GM18861 (cell line): ENCODE measurements around the gene NAA60.
"Not testable (repeated sequence)": the region's sequence is repeated elsewhere in the genome, so short reads cannot be mapped to it uniquely, and the experiment has no call there.

ENCODE experiments used
- ATAC-seq: cut with Tn5 transposase; IDR thresholded peaks from one replicate; pipeline ENCODE4 v1.9.1; 2021; ENCODE audit not compliant: unreplicated experiment

NAA60 gene

DNA sequence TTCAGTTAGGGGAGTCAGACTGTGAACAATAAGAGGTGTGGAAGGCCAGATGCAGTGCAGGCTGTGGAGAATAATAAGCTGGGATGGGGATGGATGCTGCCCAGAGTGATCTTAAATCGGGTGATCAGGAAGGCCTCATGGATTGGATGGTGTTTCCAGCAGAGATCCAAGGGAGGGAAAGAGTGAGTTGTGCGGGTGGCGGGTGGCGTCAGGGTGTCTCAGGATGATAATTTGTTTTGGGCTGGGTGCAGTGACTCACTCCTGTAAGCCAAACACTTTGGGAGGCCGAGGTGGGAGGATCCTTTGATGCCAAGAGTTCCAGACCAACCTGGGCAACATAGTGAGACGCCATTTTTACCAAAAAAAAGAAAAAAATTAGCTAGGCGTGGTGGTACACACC lies 65.3 kb downstream of the NAA60 start:
- ATAC-seq, result no peak

DNA sequence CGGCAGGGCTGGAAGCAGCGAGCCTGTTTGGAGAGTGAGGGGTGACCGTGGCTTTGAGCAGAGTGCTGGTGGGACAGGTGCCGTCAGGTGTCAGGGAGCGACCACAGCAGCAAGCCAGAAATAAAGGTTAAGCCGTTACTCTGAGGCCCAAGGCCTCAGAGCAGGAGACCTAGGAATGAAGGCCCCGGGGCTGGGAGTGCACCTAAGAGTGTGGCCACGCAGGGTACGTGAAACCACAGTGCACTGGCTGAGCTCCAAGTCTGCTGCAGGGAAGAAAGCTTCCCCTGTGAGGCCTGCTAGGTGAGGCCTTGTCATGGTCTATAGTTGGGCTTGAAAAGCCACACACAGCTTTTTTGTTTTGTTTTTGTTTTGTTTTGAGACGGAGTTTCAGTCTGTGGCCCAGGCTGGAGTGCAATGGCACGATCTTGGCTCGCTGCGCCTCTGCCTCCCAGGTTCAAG lies 66.0 kb downstream of the NAA60 start:
- no peak for ATAC-seq

DNA sequence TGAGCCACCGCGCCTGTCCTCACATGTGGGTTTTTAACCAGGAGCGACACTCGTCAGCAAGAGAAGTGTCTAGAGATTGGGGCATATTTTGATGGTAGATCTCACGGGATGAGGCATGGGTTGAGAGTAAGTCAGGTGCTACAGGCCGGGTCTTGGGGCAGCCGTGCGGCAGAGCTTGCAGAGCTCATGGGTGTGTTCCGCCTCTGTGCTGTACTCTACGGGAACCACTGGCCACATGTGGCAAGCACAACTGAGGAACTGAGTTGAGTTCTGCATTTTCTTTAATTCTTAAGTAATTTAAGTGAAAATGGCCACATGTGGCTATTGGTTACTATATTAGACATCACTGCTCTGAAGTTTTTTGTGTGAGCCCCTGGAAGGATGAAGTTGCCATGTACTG lies 66.9 kb downstream of the NAA60 start:
- no peak for ATAC-seq

GRCh38 chr16:3511286-3512180 lies 68.1 kb downstream of the NAA60 start:
- ATAC-seq, result no peak

- no peak for ATAC-seq
Measured at GRCh38 chr16:3513892-3514583, 70.6 kb downstream of the NAA60 start.

DNA sequence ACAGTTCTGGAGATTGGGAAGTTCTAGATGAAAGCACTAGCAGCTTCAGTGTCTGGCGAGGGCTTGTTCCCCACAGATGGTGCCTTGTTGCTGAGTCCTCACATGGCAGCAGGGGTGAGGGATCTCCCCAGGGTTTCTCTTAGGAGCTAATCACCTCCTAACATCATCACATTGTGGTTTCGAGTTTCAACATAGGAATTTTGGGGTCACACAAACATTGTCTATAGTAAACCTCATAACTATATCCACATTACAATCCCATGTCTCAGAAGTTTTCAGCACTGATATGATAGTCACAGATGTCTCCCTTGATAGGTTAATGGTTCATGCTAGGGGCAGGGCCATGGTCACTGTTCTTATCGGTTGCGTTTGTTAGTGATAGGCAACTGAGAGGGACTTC lies 71.1 kb downstream of the NAA60 start:
- no peak for ATAC-seq

DNA sequence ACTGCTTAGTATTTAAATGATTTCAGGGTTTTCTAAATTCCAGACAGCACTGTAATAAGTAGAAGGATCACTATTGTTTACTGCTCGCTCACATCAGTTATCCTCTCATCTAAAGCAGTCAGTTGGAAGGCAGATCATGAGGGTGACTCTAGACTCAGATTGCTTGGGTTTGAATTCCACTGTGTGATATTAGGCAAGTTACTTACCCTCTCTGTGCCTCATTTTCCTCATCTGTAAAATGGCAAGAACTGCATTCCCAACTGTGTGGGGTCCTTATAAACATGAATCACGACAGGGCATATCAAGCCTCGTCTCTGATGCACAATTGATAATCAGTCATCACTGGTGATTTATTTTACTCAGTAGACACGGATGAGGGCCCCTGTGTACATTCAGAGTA lies 72.4 kb downstream of the NAA60 start:
- no peak for ATAC-seq

DNA sequence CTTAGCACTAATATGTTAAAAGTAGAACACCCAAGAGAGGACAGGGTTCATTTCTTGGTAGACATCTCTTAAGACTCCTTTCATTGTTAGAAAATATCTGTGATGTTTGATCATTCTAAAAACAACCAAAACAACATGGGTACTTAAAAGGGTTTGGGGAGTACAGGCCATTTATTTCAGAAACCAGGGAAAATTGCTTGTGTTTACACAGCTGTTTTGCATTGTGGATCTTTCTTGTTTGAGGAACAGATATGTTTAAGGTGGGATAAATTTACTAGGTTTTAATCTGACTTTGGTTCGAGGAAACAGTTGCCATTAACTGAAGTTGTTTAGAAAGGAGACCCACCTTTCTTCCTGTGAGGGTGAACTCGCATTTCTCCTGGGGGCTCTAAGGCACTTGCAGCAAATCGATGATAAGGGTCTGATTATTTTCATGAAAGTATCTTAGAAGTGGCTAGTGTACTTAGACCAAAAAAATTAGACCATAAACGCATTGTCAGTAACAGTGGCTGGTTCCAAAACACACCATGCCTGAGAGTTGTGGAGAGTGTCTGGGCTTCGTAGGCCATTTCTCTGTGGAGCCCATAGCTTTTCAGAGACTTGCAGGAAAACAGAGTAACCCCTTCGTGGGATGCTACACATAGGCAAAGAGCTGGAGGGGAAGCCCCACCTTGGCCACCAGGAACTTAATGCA lies 75.0 kb downstream of the NAA60 start:
- ATAC-seq, result no peak

GRCh38 chr16:3518986-3519348 lies 75.5 kb downstream of the NAA60 start:
- ATAC-seq, result no peak

- ATAC-seq, result no peak
Measured at GRCh38 chr16:3519581-3519980, 76.1 kb downstream of the NAA60 start.

GRCh38 chr16:3520413-3520812 lies 76.9 kb downstream of the NAA60 start:
- ATAC-seq, result no peak

DNA sequence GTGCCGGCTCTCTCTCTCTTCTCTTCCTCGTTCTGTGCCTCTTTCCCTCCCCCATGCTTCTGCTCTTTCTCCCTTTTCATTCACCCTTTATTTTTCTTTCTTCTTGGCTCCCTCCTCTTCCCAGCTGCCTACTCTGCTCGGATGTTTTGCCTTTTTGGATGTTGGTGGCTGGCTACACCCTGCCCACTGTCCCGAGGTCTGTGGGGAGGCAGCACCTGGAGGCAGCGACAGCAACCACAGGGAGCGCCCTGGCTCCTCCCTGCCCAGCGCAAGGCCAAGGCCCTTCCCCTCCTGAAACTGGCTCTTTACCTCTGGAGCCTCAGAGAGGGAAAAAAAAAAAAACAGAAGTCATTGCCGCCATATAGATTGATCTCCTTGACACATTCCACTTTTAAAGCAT lies 77.4 kb downstream of the NAA60 start:
- no peak for ATAC-seq

- no peak for ATAC-seq
Measured at GRCh38 chr16:3523281-3523680, 79.8 kb downstream of the NAA60 start.

- ATAC-seq, result no peak
Measured at GRCh38 chr16:3525951-3526350, 82.5 kb downstream of the NAA60 start.

DNA sequence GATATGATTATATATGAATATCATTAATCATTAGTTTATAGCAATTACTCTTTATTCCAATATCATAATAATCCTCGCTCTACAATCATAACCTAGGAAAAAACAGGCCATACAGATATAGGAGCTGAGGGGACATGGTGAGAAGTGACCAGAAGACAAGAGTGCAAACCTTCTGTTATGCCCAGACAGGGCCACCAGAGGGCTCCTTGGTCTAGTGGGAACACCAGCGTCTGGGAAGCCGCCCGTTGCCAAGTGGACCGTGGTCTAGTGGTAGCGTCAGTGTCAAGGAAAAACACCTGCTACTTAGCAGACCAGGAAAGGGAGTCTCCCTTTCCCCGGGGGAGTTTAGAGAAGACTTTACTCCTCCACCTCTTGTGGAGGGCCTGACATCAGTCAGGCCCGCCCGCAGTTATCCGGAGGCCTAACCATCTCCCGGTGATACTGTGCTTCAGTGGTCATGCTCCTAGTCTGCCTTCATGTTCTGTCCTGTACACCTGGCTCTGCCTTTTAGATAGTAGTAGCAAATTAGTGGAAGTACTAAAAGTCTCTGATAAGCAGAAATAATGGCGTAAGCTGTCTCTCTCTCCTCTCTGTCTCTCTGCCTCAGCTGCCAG lies 83.8 kb downstream of the NAA60 start:
- ATAC-seq, result not testable (repeated sequence)

DNA sequence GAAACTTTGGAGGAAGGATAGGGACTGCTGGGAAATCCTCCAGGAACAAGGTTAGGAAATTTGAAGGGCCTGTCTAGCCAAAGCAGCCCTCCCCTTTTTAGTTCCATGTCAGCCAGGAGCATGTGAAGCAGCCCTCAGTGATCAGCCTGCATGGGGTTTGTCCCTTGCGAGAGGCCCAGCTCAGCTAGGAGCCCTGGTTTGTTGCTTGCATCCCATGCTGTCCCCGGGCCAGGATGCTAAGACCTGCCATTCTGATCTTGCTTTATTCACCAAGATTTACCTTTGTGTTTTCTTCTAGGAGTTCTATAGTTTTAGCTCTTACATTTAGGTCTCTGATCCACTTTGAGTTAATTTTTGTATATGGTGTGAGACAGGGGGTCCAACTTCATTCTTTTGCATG lies 84.9 kb downstream of the NAA60 start:
- ATAC-seq, result no peak

GRCh38 chr16:3529175-3529574 lies 85.7 kb downstream of the NAA60 start:
- no peak for ATAC-seq

- ATAC-seq, result no peak
Measured at GRCh38 chr16:3530371-3530914, 87.0 kb downstream of the NAA60 start.

- ATAC-seq, result no peak
Measured at GRCh38 chr16:3532741-3533140, 89.3 kb downstream of the NAA60 start.

DNA sequence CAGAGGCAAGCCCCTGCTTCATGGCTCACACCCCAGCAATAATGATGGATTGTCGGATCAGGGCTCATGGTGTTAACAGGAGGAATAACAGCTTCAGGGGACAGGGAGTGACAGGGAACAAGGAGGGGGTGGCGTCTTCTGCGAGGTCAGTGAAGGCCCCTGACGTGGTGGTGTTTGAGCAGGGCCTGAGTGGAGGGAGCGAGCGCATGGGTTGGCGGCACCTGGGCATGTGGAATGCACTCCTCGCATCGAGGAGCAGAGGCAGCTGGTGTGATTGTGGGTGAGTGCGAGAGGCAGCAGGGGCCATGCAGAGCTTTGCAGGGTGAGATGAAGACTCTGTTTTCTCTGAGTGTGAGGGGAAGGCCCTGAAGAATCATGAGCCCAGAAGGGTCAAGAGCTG lies 90.6 kb downstream of the NAA60 start:
- ATAC-seq, result no peak

DNA sequence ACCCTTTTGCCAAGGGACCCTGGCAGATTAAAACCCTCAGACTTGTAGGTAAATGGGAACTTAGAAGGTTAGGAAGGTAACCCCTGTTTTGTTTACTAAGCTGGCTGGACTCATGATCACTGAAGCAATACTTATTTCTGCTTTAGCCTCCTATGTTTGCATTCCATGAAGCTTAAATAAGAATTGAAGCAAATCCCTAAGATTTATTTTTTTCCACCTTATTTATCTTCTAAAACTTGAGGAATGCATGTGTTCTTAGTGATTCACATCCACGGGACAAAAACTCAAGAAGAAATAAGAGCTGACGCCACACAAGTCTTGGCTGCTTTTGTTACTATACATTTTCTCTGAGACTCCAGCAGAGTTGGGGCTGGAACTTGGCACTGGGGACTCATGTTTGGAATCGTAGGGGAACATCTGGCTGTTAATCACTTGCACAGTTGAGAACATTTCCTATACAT lies 92.8 kb downstream of the NAA60 start:
- no peak for ATAC-seq
